Thymus (tissue), 11 donors: Measurements from ENCODE around the gene PIK3C2B. TPM values are rescaled to one million over a fixed set of nuclear protein-coding genes. Genes with fewer than 3 reads are reported as not detected.

ENCODE experiments used
- DNase-seq, 9 donors: peaks; one replicate each; pipeline ENCODE4 v3.0.0-alpha.2; 2013; ENCODE audit warnings: low spot score in 9 of 9, low read depth in 6 of 9, missing footprints in 1 of 9
- H3K27ac ChIP-seq, 2 donors: one replicate each; pipeline ENCODE4 v1.5.1; 2013; ENCODE audit warnings: control low read depth in 1 of 2, low read depth in 1 of 2, low read length in 1 of 2, mild to moderate bottlenecking in 1 of 2, moderate library complexity in 1 of 2
- H3K27me3 ChIP-seq, 2 donors: one replicate each; pipeline ENCODE4 v1.5.1; 2013; ENCODE audit warnings: low read length in 1 of 2; ENCODE audit not compliant: control insufficient read depth in 2 of 2, insufficient read depth in 1 of 2
- H3K36me3 ChIP-seq, 2 donors: one replicate each; pipeline ENCODE4 v1.5.1; 2013; ENCODE audit warnings: low read length in 1 of 2, mild to moderate bottlenecking in 1 of 2, moderate library complexity in 1 of 2; ENCODE audit not compliant: control insufficient read depth in 2 of 2, insufficient read depth in 2 of 2
- H3K4me1 ChIP-seq, 2 donors: one replicate each; pipeline ENCODE4 v1.5.1; 2013; ENCODE audit warnings: low read length in 2 of 2; ENCODE audit not compliant: control insufficient read depth in 2 of 2, insufficient read depth in 2 of 2
- H3K4me3 ChIP-seq, 2 donors: one replicate each; pipeline ENCODE4 v1.5.1; 2013; ENCODE audit warnings: low read length in 2 of 2, control low read depth in 1 of 2, mild to moderate bottlenecking in 1 of 2
- H3K9me3 ChIP-seq, 2 donors: one replicate each; pipeline ENCODE4 v1.5.1; 2013; ENCODE audit warnings: low read length in 1 of 2, mild to moderate bottlenecking in 1 of 2; ENCODE audit not compliant: control insufficient read depth in 2 of 2, insufficient read depth in 1 of 2
- WGBS: extraction: QIAGEN DNeasy Blood & Tissue Kit; methylation state at CpG from one replicate; pipeline ENCODE4 v1.1.7; 2013; 5-methylcytosine and 5-hydroxymethylcytosine counted together
- polyA plus RNA-seq: library from polyadenylated mRNA; stranded (reverse); fragments of 200-250 nt; gene quantifications from one replicate; pipeline ENCODE4 v1.2.3, GENCODE V29; 2013
- total RNA-seq: library from RNA; stranded (reverse); fragments of 120-200 nt; gene quantifications from one replicate; pipeline ENCODE4 v1.2.4, GENCODE V29; 2013
- donor health status: healthy.

Gene PIK3C2B
- total and polyA plus RNA-seq, 2 donors = 8.4 to 12.6 TPM

DNA sequence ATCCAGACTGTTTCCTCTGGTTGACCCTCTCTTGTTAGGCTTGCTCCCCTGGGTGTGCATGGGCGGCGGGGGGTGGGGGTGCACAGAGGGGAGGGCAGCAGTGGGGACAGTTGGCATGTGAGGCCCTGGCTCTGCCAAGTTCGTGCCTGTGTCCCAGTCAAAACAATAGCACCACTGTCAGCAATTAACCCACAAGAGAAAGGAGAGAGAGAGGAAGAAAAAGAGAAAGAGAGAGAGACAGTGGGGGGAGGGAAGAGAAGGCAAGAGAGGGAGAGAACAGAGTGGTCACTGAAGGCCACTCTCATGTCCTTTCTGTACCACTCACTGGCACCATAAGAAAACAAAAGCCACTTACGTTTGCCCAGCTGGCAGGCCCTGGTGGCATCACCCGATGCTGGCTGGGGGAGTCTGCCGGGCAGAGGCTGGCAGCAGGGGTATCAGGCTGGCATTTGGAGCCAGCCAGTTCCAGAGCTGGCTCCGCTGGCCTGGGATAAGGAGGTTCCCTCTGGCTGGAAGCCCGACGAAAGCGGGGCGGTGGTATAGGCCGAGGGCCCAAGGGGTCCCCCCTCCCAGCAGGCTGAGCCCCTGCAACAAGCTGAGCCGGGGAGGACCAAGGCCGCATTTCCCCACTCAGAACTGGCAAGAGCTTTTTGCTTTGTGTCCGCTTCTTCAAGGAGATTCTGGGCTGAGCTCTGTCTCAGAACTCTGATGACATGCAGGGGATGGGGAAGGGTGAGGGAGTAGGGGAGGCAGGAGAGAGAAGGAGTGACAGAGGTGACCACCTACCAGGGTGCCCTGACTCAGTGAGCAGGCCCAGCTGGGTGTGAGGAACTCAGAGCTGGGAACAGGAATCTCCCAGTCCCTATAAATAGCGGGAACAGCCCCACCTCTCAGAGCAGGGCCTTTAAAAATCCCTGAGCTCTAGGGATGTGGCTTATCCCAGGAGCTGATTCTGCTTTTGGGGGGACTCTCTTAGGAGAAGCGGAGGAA, 27.9 kb downstream of the PIK3C2B start:
- H3K4me1 ChIP-seq = peaks cover 9 to 47% of the 10 kb centered on the region in 2 donors

DNA sequence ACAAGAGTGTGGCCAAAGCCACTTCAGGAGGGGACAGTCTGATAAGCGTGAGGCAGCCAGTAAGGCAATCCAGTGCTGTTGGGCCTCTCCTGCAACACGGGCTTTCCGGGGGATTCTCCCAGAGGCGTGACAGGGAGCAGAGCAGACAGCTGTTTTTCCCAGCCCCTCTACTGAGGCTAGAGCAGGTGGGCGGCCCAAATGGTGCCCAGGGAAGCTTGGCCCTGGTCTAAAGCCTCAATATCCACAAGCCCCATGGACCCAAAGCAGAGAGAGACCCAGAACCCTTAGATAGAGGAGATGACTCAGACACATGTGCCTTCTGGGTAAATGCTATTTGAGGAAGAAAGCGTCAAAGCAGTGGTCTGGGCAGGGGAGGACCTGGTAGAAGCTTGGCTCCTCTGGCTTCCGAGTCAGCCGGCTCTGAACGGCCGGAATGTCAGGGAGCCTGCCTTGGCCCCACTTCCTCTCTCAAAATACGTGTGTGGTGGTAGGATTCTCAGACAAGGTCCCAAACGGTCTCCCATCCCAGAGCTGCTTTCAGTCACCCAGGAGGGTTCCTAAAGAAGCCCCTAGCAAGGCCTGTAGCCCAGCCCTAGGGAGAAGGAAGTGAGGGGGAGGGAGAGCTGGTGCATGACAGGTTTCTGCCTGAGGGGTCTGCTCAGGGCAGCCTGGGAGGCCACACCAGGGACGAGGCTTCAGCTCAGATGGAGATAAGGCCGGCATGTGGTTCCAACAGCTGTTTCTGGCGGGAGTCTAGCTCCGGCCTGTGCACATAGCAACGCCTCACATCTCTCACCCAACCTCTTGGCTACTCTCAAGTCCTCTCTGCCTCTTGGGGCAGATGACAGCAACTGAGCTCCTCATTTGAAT, 28.8 kb downstream of the PIK3C2B start:
- Histone ChIP-seq H3K36me3 (peaks cover 63 to 78% of the 10 kb centered on the region in 2 donors), H3K27me3 (no peaks in the 10 kb centered on the region), H3K4me1 (peaks cover 14 to 56% of the 10 kb centered on the region in 2 donors), H3K9me3 (no peaks in the 10 kb centered on the region), H3K27ac (no peak overlapping the region), H3K4me3 (no peak overlapping the region)
- DNase-seq = no peak
- 70% methylated on average over 17 of the region's 17 CpGs for WGBS

More for the DNA sequence above, 27.9 kb downstream of the PIK3C2B start:
- Histone ChIP-seq H3K9me3 (no peaks in the 10 kb centered on the region), H3K27ac (no peak overlapping the region), H3K27me3 (no peaks in the 10 kb centered on the region), H3K4me3 (no peak overlapping the region), H3K36me3 (peaks cover 62 to 69% of the 10 kb centered on the region in 2 donors)
- WGBS = 92% methylated on average over 17 of the region's 17 CpGs
- no peak for DNase-seq

DNA sequence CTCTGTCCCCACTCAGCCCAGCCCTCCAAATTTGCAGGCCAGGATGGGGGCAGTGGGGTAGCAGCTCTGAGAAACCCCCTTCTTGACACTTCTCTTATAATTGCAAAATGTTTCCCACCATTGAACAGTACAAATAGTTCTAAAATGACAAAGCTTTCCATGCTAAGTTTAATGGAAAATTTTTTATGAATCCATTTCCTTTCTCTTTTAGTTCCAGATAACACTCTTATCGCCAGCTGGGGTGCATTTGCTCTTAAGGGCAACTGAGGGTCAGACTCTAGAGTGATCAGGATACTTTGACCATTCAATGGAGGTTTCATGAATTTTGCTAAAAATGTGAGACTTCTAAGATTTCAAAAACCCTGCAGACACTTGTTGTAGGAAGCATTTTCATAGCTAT, 29.9 kb downstream of the PIK3C2B start:
- Histone ChIP-seq H3K4me3 (no peak overlapping the region), H3K27me3 (no peaks in the 10 kb centered on the region), H3K36me3 (peaks cover 69 to 89% of the 10 kb centered on the region in 2 donors), H3K27ac (no peak overlapping the region), H3K4me1 (peaks cover 14 to 67% of the 10 kb centered on the region in 2 donors), H3K9me3 (no peaks in the 10 kb centered on the region)
- DNase-seq = no peak
- 89% methylated on average over 1 of the region's 1 CpG for WGBS

DNA sequence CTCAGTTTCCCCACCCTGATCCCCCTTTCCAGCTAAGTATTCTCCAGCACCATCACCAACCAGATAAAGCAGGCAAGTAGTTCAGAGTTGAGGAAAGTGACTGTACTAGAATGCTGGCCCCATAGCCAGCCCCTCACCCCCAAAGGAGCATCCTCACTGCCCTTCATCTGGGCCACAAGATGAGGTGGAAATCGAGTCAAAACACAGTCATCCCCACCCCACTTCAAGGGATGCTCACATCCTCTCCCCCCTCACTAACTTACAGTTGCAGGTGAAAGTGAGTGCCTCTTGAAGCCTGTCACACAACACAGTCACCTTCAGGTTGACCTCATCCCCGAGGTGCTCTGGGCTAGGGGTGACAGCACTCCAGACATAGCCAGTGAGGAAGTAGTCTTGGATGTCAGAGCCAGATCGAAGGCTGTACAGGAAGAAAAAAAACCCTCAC, 30.4 kb downstream of the PIK3C2B start:
- H3K27me3 ChIP-seq = no peaks in the 10 kb centered on the region
- H3K4me3 ChIP-seq = no peak overlapping the region
- peaks cover 69 to 89% of the 10 kb centered on the region in 2 donors for H3K36me3 ChIP-seq
- 20% methylated on average over 3 of the region's 3 CpGs for WGBS
- H3K27ac ChIP-seq = no peak overlapping the region
- H3K9me3 ChIP-seq = no peaks in the 10 kb centered on the region
- peaks cover 14 to 72% of the 10 kb centered on the region in 2 donors for H3K4me1 ChIP-seq
- no peak for DNase-seq

DNA sequence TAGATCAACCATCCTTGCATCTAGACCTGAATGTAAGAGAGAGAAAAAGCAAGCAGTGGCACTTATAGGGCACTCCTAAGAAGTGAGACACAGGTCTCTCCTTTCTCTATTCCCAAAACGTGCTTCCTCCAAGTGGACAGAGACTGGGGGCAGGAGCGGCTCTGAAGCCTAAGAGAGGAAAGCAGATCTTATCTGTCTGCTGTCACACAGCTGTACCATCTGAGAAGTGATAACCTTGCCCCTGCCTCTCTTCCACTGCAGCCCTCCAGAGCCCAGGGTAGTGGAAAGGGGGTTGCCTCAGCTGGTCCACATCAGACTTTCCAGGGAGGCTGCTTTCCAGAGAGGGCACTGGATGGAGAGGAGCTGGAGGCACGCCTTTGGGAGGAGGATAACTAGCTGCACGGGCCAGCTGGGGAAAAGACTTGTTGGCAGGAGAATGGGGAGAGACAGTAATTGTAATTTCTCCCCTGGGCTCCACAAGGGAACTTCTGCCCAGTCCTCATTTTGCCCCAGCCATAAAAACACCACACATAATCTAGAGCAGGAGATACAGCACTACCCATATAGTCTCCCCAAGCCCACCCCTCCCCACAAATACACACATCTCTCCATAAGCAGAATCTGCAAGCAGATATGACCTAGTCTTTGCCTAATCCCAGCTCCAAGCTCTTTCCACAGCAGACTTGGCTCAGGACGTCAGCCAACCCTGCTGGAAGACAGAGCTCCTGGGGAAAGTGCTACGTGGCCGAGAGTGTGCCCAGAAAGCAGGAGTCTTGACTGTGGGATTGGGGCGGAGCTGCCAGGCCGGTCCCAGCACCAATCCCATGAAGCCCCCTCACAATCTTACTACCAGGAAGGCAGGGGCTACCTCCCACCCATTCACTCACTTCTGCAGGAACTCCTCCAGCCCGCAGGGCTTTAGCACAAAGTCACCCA, 31.2 kb downstream of the PIK3C2B start:
- DNase-seq = no peak
- Histone ChIP-seq H3K4me1 (peaks cover 14 to 73% of the 10 kb centered on the region in 2 donors), H3K36me3 (peaks cover 68 to 88% of the 10 kb centered on the region in 2 donors)

DNA sequence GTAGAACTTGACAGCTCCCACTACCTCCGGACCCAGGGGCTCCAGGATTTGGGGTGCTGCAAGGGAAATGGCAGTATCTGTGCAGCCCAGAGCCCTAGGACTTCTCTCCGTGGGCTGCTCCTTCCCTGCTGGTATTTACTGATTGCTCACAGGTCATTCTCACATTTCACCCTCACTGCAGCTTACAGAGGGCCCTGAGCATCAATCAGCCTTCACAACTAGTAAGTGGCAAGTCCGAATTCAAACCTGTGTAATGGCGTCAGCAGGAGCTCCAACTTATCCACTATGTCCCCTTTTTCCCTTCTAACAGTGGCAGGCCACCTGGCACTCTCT, 32.4 kb downstream of the PIK3C2B start:
- Histone ChIP-seq H3K4me1 (peaks cover 14 to 78% of the 10 kb centered on the region in 2 donors), H3K27ac (peak overlapping the region in 1 of 2 donors; percentile 19)
- 61% methylated on average over 4 of the region's 4 CpGs for WGBS

More for the DNA sequence above, 31.2 kb downstream of the PIK3C2B start:
- H3K27ac ChIP-seq = no peak overlapping the region
- WGBS = 78% methylated on average over 10 of the region's 10 CpGs
- H3K27me3 ChIP-seq = no peaks in the 10 kb centered on the region
- no peak overlapping the region for H3K4me3 ChIP-seq
- H3K9me3 ChIP-seq = no peaks in the 10 kb centered on the region

DNA sequence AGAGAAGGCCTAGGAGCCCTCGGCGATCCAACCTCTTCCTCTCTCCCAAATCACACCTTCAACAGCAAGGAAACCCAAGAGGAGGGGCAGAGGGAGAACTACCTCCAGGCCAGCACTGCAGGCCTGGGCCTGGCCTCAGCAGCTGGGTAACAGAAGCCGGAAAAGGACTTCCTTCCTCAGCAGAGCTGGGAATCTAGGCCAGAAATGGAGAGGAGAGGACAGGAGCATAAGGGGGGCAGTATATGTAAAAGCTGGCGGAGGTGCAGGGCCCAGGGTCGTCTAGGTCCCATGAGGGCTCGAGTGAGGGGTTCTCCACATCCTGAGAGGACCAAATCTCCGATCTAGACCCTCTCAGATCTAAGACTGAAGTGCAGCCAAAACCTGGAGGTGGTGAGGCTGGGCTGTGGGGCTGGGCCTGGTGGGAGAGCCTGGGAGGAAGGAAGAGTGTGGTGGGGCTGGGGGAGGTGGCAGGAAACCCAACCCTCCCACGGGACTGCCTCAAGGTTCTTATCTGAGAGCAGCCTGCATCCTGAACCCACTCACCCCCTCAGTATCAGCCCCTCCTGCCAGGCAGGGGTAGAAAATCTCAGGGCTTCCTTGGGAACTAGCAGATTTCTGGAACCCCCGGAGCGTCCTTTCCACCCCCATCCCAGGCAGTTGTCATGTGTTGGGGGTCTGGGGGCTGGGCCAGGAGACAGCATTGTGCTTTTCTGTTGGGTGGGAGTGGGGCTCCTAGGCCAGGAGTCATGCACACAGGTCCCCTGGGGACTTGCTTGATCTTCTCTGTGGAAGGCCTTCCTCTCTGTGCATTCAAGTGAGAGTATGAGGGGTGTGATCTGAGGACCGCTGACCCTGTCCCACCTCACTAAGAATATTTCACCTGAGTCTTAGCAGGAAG, 33.0 kb downstream of the PIK3C2B start:
- H3K4me1 ChIP-seq = peaks cover 14 to 75% of the 10 kb centered on the region in 2 donors
- H3K27ac ChIP-seq = peak overlapping the region; percentile 27 to 53
- DNase-seq = peak in 3 of 9 donors; percentile 40 to 62 (median 45)
- no peaks in the 10 kb centered on the region for H3K9me3 ChIP-seq
- H3K27me3 ChIP-seq = no peaks in the 10 kb centered on the region
- H3K4me3 ChIP-seq = no peak overlapping the region
- 13% methylated on average over 11 of the region's 11 CpGs for WGBS
- H3K36me3 ChIP-seq = peaks cover 68 to 90% of the 10 kb centered on the region in 2 donors

More for the DNA sequence above, 32.4 kb downstream of the PIK3C2B start:
- Histone ChIP-seq H3K9me3 (no peaks in the 10 kb centered on the region), H3K36me3 (peaks cover 65 to 90% of the 10 kb centered on the region in 2 donors), H3K4me3 (no peak overlapping the region), H3K27me3 (no peaks in the 10 kb centered on the region)
- no peak for DNase-seq
